GM19043 (cell line): ENCODE data around the gene SLC4A5.

Experiments used
- ATAC-seq: cut with Tn5 transposase; IDR thresholded peaks from one replicate; pipeline ENCODE4 v1.9.1; 2021; ENCODE audit warnings: low read depth; ENCODE audit not compliant: unreplicated experiment

The SLC4A5 gene

GRCh38 chr2:74281141-74281975 is 61.9 kb downstream of the SLC4A5 start:
- ATAC-seq, result no peak

GRCh38 chr2:74278694-74279093 is 64.5 kb downstream of the SLC4A5 start:
- ATAC-seq, result no peak

GRCh38 chr2:74278176-74278575 is 65.0 kb downstream of the SLC4A5 start:
- ATAC-seq, result no peak

GRCh38 chr2:74275228-74275627 is 68.0 kb downstream of the SLC4A5 start:
- no peak for ATAC-seq

- no peak for ATAC-seq
Observed at GRCh38 chr2:74269667-74270066, 73.5 kb downstream of the SLC4A5 start.

GRCh38 chr2:74267068-74267467 is 76.1 kb downstream of the SLC4A5 start:
- no peak for ATAC-seq

- ATAC-seq, result no peak
Observed at GRCh38 chr2:74264281-74264680, 78.9 kb downstream of the SLC4A5 start.

- ATAC-seq, result no peak
Observed at GRCh38 chr2:74262681-74263080, 80.5 kb downstream of the SLC4A5 start.

- ATAC-seq, result no peak
Observed at GRCh38 chr2:74261204-74261864, 81.9 kb downstream of the SLC4A5 start.

- no peak for ATAC-seq
Observed at GRCh38 chr2:74260495-74260894, 82.7 kb downstream of the SLC4A5 start.

- ATAC-seq, result no peak
Observed at GRCh38 chr2:74259733-74260132, 83.5 kb downstream of the SLC4A5 start.

- no peak for ATAC-seq
Observed at GRCh38 chr2:74259191-74259590, 84.0 kb downstream of the SLC4A5 start.

- ATAC-seq, result no peak
Observed at GRCh38 chr2:74255660-74256213, 87.5 kb downstream of the SLC4A5 start.

- no peak for ATAC-seq
Observed at GRCh38 chr2:74253971-74254310, 89.3 kb downstream of the SLC4A5 start.

GRCh38 chr2:74253306-74253970 is 89.8 kb downstream of the SLC4A5 start:
- ATAC-seq, result no peak

- ATAC-seq, result no peak
Observed at GRCh38 chr2:74252862-74253261, 90.4 kb downstream of the SLC4A5 start.

- no peak for ATAC-seq
Observed at GRCh38 chr2:74252036-74252435, 91.2 kb downstream of the SLC4A5 start.

- no peak for ATAC-seq
Observed at GRCh38 chr2:74250189-74250631, 93.0 kb downstream of the SLC4A5 start.

GRCh38 chr2:74249406-74250122 is 93.7 kb downstream of the SLC4A5 start:
- no peak for ATAC-seq

GRCh38 chr2:74246496-74247195 is 96.6 kb downstream of the SLC4A5 start:
- no peak for ATAC-seq
